ENCODE results near the gene HOXC12.

GRCh38 chr12:53954694-53955035 lies at the start of gene HOXC12:
- TF ChIP-seq CTCF (tag by site-specific recombination; IDR thresholded peaks at IDR 0.05) (no peak), ZNF211 (tag by site-specific recombination; IDR thresholded peaks at IDR 0.05; ENCODE audit: low read depth) (no peak), ZNF549 (tag by site-specific recombination; IDR thresholded peaks at IDR 0.05) (no peak), ZNF335 (tag by site-specific recombination; conservative IDR thresholded peaks at IDR 0.05) (no peak), ZNF707 (tag by site-specific recombination; IDR thresholded peaks at IDR 0.05) (no peak), PRDM1 (tag by site-specific recombination; IDR thresholded peaks at IDR 0.05) (no peak), ZBTB8A (tag by site-specific recombination; IDR thresholded peaks at IDR 0.05) (no peak), ZNF777 (tag by site-specific recombination; IDR thresholded peaks at IDR 0.05; ENCODE audit: borderline replicate concordance) (no peak)

All from HEK293 (cell line).